Measurements from ENCODE around the gene TLL1.

The TLL1 gene

GRCh38 chr4:166123546-166123945 is 250.5 kb downstream of the TLL1 start:
- no peak for FAIRE-seq
- DNase-seq (ENCODE audit: extremely low spot score, insufficient read length, low read depth) = no peak

DNA sequence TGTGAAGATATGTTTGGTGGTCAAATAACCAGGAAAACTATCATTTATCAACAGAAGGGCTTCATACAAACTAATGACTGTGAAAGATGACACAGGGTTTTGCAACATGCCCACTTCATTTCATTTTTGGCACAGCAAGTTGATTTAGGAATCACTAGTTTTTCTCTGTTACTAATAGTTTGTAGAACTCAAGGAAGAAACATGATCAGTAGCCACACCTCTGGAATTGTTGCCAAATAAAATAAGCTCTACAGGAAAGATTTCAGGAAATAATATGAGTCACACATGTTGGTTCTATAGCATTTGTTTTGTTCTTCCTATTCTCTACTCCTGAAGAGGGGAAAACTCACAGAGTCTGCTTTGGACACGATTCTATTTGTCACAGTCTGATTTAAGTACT is 255.4 kb downstream of the TLL1 start:
- no peak for DNase-seq (ENCODE audit: extremely low spot score, insufficient read length, low read depth)
- FAIRE-seq = no peak

DNA sequence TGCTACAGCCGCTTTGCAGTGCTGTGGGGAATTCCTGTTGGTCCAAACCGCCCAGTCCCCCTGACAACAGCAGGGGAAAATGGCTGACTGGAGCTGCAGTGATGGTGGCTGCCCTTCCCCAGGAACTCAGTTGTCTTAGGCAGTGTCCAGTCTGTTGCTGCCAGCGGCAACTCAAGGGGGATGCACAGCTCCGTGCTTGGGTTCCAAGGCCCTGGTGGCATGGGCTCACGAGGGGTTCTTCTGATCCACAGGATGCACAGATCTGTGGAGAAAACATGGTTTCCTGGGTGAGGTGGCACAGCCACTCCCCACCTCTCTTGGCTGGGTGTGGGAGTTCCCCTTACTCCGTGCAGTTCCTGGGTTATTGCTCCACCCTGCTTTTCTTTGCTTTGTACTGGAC is 261.2 kb downstream of the TLL1 start:
- no peak for FAIRE-seq
- no peak for DNase-seq (ENCODE audit: extremely low spot score, insufficient read length, low read depth)

DNA sequence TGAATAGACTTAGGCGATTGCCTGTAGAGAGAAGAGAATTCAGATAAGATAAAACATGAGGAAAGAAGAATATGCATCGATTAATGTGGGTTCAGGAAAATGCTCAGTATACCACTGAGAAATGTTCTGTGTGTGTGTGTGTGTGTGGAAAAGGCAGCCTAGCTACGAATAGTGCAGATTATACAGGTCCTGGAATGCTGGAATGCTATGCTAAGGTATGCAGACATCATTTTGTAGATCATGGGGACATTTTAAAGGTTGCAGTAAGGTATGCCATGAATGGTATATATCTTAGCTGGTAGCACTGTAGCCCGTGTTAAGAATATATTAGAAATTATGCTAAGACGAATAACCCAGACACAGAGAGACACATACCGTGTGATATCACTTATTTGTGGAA is 267.9 kb downstream of the TLL1 start:
- DNase-seq (ENCODE audit: extremely low spot score, insufficient read length, low read depth) = no peak
- no peak for FAIRE-seq

DNA sequence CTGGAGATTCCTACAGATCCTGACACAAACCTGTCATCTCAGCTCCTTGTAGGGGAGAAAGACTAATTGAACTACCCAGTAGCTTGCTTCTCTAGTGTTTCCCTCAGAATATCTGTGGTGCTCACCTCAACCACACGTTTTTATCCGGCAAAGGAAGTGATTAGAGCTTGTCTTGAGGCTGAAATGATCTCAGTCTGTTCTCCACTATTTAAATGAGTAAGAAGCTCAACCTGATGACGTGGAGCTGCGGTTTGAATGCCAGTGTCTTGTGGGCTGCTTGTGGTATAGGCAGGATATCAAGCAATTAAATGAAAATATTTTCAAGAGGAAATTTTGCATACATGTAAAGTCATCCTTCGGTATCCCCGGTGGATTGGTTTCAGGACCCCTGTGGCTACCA is 270.2 kb downstream of the TLL1 start:
- FAIRE-seq (no peak), DNase-seq (ENCODE audit: extremely low spot score, insufficient read length, low read depth) (no peak)

- no peak for FAIRE-seq
- DNase-seq (ENCODE audit: extremely low spot score, insufficient read length, low read depth) = no peak
Measured at GRCh38 chr4:166144607-166145006, 271.6 kb downstream of the TLL1 start.

GRCh38 chr4:166146806-166147540 is 273.9 kb downstream of the TLL1 start:
- no peak for FAIRE-seq
- DNase-seq (ENCODE audit: extremely low spot score, insufficient read length, low read depth) = no peak
